HG03520 (cell line): Measurements from ENCODE around the gene DNM3.
A peak's percentile ranks its signal among the peaks of the same experiment; 100 is the strongest.

ENCODE experiments used
- ATAC-seq: cut with Tn5 transposase; IDR thresholded peaks from one replicate; pipeline ENCODE4 v1.9.1; 2021; ENCODE audit warnings: mild to moderate bottlenecking, moderate library complexity; ENCODE audit not compliant: unreplicated experiment

Gene DNM3

DNA sequence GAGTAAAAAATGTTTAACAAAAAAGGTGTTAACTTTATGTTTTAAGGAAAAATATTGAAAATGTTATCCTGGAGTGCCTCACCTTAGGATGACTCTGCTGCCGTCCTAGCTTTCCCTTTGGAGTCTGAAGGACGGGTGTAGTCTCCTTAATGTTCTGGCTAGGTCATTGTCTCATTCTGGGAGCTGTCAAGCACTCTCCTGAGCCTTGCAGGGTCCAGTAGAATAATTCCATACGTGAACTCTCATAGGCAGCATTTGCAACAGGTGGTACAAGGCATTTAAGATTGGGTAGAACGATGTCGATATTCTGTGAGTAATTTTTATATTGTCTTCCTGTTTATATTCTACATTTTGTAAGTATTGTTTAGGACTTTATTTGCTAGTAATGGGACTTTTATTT is 295.6 kb downstream of the DNM3 start:
- ATAC-seq = no peak

DNA sequence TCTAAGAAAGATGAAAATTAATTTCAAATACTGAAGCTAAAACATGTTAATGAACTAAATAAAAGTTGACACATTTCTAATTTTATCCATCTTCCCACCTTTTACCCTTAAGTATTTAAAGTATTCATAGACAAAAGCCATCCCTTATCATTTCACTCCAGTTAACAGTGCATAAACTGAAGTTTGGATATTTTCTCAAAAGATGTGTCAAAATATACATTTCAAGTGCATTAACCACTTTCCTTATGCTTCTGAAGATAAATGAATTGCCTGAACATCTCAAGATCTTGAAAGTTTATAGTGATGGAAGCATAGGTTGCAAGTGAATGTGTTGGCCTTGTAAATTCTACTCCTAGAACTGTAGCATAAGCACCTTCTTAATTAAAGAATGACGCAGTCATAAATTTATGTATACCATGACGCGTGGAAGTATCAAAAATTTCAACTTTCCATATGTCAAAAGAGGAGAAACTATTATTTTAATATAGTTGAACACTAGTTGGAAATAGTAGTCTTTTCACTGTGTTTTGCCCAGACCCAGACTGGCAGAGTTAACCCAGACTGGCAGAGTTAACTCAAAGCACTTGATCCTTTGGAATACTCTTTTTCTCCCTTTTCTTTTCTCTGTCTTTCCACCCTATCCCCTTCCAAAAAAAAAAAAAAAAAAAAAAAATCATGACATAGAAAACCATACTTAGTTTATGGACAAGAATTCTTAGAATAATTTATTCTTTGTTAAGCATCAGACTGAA is 296.6 kb downstream of the DNM3 start:
- ATAC-seq = no peak

DNA sequence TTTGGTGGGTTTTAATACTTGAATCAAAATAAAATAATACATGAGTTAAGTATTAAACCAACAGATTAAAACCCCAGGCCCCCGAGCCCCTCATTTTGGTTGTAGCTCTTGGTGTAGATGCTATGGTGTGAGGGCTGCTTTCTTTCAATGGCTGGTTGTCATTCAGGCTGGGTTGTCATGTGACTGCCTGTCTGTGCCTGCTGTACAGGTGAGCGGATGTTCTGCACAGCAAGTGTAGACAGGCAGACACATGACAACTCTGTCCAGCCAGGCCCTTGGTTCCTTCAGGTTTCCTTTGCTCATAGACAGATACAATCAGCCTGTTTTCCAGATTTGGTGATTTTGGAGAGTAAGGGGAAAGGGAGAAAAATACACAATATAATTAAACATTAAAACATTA is 297.3 kb downstream of the DNM3 start:
- no peak for ATAC-seq

DNA sequence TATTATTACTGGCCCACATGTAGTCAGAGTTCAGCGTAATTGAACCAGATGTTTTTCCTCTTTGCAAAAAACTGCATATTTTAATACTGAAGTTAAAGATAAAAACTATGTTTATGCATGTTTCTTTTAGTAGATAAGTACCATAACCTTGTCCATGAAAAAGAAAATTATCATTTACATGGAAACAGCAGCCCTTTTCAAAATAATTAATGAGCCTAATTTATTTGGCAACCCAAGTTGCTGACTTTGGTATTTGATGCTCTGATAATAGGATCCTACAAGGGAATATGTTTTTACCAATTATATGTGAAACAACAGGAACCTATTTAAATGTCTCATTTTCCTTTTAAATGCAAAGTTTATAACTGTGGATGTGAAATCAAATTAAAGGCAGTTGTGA is 297.9 kb downstream of the DNM3 start:
- no peak for ATAC-seq

DNA sequence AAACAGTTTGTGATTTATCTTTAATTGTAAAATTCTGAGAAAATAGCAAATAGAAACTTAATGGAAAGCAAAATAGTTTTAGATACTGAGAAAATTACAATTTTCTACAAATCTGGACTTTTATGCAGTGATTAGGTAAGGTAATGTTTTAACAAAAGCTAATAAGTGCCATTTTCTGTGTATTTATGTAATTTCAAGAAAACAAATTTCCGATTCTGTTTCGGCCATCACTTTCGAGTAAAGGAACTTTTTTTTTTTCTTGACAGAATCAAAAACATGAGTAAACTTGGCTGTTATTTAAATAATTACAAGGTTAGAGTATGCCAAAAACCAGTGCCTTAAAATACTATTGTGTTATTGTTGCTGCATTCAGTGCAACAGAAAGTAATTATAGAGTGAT is 298.8 kb downstream of the DNM3 start:
- no peak for ATAC-seq

DNA sequence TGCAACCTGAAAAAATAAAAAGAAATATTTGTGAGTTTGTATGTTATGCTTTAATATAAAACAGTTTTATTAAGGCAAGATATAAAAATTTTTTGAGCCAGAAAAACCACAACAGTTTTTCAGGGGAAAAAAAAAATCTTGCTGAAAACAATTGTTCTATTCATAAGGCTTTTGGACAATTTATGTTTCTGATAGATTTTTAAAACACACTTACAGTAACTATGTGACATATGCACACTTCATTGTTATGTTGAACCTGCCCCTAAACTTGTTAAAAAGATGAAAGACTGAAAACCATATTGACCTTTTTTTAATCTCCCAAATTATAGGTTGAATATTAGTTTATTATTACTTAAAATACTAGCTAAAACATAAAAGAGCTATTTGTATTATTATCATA is 299.3 kb downstream of the DNM3 start:
- no peak for ATAC-seq

DNA sequence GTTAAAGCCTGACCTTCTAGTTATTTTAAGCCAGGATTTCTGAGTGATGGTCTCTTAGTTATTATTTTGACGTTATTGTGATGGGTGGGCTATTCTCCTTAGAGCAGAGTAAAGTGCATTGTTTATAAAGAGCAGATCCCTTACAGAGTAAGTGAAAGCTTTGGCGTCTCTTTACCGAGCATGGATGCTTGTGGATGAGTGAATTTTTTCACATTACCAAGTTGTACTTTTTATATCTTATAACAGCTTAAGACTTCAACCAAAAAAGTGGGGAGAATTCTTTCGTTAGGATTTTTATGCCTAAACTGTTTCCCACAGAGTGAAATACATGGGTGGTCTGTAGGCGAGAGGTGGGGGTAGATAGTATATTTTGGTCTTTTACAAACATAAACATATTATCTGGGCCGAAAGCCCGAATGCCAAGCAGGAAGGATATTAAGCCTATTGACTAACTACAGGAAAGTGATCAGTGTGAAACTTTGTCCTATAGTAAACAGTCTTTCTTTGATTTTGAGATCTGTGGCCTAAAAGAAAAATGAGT is 300.1 kb downstream of the DNM3 start:
- ATAC-seq = no peak

DNA sequence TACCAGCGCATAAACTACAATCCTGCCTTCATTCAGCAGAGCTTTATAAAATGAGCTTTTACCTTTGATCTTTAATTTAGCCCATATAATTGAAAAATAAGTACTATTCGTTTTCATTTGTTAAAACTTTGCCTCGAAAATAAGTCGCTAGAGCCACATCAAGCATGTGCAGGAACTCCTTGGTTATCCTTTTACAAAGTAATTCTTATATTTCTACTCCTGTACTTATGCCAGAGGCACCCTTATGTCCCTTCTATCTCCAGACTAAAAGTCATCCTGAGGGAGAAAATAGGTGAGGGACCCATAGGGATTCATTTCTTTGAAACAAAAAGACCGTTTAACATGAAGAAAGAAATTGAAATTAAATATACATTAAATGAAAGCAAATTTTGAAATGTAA is 301.0 kb downstream of the DNM3 start:
- no peak for ATAC-seq

DNA sequence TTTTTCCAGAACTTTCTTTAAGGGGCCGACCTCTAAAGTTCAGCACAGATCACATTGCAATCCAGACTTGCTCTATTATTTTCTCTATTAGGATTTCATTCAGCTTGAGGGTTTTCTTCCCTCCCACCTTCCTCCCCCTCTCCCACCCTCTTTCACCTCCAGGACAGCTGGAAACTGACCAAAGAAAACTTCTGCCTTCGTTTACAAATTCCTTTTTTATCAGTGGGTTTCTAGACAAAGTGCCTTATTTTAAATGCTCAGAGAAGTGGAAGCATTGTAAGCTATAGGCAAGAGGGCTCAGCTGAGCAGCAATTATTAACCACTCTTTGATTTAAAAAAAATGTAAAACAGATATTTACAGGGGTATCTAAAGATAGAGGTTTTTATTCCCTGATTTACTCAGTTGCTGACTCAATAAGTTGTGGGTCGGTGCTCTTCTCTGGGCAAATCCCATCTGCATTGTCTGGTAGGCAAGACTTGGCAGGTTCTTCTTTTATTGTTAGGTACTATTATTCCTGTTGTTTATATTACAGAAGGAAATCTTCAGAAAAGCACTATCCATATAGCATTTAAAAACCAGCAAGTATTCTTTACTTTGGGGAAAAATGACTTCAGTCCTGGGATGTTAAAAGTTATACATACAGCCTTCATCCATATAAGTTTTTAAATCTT is 302.2 kb downstream of the DNM3 start:
- ATAC-seq = no peak

DNA sequence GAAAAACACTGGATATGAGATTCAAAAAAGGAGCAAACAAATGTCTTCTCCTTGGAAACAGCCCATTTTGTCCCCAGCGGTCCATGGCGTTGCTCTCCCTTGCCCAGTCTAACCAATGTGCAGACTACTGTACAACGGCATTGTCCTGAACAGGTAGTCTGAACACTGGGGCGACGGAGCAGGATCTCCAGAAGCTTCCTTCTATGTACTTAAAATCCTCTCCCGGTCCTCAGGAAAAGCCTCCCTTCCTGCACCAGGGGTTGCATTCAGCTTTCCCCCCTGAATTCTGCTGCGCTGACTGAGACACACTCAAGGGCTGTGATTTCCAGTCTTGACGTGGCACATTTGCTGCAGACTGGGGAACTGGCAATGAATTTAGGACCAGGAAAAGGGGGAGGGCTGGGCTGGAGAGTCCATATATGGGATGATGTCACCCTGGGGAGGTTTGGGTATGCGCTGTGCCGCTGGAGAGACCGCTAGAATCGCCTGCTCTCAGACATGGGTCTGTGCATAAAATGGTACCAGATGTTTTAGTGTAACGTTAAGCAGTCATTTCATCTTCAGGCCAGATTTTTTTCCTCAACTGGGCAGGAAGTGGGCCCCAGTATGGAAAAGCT is 303.3 kb downstream of the DNM3 start:
- no peak for ATAC-seq

DNA sequence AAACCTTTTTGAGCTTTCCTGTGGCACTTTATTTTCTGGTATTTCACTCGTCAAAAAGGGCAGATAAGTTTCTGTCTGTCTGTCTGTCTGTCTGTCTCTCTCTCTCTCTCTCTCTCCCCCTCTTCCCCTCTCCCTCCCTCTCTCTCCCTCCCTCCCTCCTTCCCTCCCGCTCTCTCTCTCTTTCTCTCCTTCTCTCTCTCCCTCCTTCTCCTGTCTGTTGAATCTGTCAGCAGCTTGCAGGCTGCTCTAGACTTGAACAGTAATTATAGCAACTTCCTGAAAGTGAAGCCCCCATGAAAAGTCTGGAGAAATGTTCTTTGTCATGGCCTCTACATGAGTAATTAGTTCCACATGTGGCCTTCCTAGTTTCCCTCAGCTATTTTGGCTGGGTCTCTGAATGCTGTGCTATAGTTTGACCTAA is 303.9 kb downstream of the DNM3 start:
- no peak for ATAC-seq

DNA sequence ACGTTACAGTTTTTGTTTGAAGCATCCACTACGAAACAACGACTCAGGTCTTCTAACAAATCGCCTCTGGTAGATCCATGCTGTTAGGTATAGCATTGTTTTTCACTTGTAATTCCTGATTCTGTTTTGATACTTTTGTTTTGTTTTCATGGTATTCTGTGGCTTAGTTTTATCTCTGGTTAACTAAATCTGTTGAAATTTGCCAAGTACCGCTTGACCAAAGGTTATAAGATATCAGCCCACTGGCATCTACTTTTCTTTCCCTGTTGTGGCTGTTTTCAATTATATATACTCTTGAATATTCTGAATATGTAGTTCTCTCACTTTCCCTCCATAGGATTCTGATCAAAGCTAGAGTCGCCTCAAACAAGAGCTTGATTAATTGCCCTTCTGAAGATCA is 304.4 kb downstream of the DNM3 start:
- ATAC-seq = no peak

DNA sequence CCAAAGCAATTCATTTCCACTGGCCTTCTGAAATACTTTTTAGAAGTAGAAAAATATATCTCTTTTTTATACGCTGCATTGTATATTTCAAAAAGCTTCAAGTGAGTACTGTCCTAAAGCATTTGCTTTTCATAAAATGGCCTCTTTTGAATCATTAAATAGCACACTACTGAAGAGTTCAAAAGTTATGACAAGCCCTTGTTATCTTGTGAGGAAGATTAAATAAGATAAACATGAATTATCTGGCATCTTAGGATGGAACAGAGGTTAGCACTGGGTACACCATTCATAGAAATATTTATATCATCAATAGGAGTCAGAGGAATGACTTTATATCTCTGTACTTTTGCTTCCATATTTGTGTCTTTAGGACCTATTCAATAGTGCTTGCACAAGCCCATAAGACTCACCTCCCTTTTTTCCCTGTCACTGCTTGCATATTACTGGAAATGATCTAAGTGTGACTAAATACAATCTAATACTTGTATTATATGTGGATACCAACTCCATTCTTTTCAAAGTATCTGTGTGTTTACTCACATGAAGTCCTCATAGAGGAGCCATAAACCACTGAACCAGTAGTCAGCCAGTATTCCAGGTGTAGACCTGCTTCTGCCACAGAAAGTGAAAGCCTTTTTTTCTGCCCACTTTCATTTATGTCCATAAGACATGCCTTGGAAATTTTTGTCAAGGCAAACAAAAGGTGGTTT is 305.0 kb downstream of the DNM3 start:
- no peak for ATAC-seq

DNA sequence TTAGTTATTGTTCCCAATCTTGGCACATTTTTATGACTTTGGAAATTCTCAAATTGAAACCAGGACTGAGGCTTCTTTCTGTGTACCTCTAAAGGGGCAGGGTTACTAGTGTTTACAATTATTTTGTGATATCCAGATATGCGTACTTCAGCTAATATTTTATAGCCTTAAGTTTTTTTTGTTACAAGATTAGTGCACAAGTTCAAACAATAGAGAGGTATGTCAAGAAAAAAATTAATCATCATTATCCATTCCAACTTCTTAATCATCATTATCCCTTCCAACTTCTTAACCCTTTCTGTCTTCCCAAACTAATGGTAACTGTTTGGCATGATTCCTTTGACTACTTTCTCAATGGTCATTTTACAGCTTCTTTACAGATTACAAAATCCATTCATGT is 306.2 kb downstream of the DNM3 start:
- no peak for ATAC-seq

DNA sequence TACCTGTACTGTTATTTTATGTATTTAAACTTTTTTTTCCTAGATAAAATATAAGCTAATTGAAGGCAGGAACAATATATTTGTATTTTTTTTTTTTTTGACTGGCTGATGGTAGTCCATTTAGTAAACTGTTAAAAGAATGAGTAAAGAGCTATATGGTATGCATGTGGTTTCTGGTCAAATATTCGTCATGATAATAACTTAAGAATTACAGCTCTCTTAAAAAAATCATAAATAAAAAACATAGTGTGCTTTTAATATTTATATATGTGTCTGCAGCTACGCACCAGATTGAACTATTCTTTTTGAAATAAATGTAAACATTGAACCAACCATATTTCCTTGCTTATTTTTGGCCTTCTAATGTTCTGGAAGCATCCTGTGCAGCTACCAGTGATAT is 306.9 kb downstream of the DNM3 start:
- no peak for ATAC-seq

DNA sequence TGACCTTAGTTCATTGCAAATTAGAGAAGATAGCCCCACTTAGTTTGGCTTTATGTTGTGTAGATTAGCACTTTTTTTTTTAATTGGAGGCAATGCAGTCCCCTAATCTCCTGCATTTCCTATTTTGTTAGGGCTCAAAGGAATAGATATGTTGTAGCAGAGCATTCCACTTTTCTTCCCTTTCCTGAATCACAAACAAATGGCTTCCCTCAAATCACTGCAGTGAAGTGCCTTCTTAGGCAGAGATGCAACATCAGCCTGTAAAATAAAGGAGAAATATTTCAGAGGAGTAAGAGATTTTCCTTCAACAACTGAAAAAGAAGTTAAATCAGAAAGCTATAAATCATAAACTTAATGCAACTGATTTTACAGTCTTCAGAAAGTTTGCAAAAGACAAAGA is 307.4 kb downstream of the DNM3 start:
- ATAC-seq = no peak

DNA sequence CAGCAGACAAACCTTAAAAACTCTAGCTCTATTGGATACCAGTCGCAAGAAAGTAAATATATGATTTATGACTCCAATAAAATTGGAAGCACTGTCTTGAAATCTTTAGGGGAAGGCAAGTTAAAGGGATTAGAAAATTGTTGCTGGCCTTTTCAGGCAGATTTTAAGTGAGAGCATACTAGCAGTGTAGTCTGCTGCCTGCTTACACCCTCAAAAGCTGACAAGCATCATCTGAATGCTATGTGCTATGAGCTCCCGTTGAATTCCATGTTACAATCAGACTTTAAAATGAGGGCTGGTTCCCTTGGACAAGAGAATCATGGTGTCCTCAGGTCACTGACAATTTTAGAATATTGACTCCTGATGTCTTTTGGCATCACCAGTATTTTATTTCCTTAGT is 308.0 kb downstream of the DNM3 start:
- no peak for ATAC-seq

DNA sequence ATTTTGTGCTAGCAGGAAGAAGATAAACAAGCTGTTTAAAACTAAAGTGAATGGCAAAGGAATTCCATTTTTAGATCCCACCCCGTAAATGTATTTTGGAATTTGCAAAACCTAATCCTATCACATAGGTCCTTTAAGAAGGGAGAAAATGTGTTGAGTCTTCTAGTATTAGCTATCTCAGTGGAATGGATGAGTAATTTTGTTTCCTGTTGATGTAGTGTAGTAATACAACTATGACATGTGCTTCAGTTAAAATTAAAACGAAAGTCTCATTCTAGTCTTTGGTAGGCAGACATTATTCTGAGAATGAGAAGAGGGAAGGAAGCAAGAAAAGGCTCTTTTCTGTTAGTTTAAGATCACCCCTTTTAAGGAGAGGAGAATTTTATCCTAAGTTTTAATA is 313.3 kb downstream of the DNM3 start:
- peak; percentile 90 for ATAC-seq

DNA sequence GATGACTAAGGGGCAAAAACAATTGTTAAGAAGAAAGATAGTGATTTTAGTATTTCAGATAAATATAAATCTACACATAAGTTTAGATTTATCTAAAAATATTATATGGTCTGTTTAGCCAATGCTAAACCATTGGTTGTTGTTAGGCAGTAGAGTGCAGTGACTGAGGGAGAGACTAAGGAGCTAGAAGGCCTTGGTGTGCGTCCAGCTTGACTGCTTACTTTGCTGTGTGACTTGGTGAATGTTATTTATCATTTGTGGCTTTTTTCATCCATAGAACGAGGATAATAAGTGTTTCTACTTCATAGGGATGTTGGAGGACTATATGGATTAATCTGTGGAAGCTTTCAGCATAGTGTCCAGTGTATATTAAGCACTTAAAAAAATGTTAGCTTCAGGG is 314.5 kb downstream of the DNM3 start:
- ATAC-seq = no peak

DNA sequence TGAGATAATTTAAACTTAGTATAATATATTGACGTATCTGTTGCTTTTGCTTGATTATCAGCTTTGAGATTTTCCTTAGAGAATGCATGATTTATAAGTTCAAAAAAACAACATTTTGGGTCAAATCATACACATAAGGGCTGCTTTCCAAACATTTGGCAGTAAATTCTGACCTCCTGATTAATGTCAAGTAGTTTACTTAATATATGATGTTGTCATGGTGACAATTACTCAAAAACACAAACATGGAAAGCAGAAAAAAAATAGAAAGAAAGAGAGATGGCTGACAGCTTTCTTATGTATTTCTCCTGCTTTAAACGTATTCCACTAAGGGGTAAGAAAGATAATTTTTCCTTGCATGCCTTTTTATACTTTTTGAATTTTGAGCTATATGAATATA is 320.9 kb downstream of the DNM3 start:
- no peak for ATAC-seq

DNA sequence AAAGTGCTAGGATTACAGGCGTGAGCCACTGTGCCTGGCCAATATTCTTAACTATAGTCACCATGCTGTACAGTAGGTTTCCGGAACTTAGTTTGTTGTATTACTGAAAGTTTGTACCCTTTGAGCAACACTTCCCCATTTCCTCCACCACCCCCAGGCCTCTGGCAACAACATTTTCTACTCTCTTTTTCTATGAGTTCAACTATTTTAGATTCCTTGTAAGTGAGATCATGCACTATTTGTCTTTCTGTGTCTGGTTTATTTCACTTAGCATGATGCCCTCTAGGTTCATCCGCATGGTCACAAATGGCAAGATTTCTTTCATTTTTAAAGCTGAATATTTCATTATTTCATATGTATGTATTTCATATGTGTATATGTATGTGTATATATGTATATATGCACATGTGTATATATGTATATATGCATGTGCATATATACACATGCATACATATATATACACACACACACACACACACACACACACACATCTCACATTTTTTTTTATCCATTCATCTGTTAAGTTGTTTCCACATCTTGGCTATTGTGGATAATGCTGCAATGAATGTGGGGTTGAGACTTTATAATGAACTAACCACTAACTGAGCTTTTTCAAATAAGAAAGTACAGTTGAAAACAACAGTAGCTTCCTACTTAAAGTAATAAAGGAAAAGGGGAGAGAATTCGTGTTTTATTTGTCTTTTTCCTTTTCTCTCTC is 322.4 kb downstream of the DNM3 start:
- no peak for ATAC-seq
